ENCODE measurements around the gene NAA80.
"Not testable (repeated sequence)": the region's sequence is repeated elsewhere in the genome, so short reads cannot be mapped to it uniquely, and the experiment has no call there.

The NAA80 gene

GRCh38 chr3:50272911-50273688, 26.1 kb downstream of the NAA80 start:
- Histone ChIP-seq H3K27ac (no peak overlapping the region), H3K27me3 (peaks cover 67% of the 10 kb centered on the region), H3K9ac (no peak overlapping the region), H3K4me3 (peak overlapping the region; percentile 30; the same call in 1 of the 2 replicates), H4K20me1 (peaks cover 37% of the 10 kb centered on the region), H3K36me3 (no peaks in the 10 kb centered on the region), H3K4me1 (peaks cover 63% of the 10 kb centered on the region), H3K9me3 (no peaks in the 10 kb centered on the region), H3K4me2 (peak overlapping the region; percentile 66)
- TF ChIP-seq Cebpa-rat (IDR thresholded peaks at IDR 0.05): no peak

- peaks cover 35% of the 10 kb centered on the region for H4K20me1 ChIP-seq
- peak overlapping the region; percentile 66 for H3K4me2 ChIP-seq
- H3K9me3 ChIP-seq, H3K4me3 ChIP-seq, H3K9ac ChIP-seq, H3K27ac ChIP-seq, H3K36me3 ChIP-seq: not testable (repeated sequence)
- peaks cover 67% of the 10 kb centered on the region for H3K27me3 ChIP-seq
- peaks cover 67% of the 10 kb centered on the region for H3K4me1 ChIP-seq
These were observed 26.7 kb downstream of the NAA80 start for GRCh38 chr3:50272538-50272910.

- Histone ChIP-seq H3K9ac (0 out of 2 replicates have a peak overlapping the region, but pooled peaks have one; percentile 19), H3K27ac (no peak overlapping the region), H3K4me3 (no peak overlapping the region), H3K4me1 (peaks cover 69% of the 10 kb centered on the region), H4K20me1 (peaks cover 24% of the 10 kb centered on the region), H3K27me3 (peaks cover 67% of the 10 kb centered on the region), H3K4me2 (no peak overlapping the region), H3K36me3 (no peaks in the 10 kb centered on the region), H3K9me3 (no peaks in the 10 kb centered on the region)
- no peak for TF ChIP-seq Cebpa-rat (IDR thresholded peaks at IDR 0.05)
These were observed 27.8 kb downstream of the NAA80 start for GRCh38 chr3:50271314-50271936.

GRCh38 chr3:50270422-50271224, 28.6 kb downstream of the NAA80 start:
- Histone ChIP-seq H3K36me3 (no peaks in the 10 kb centered on the region), H3K4me2 (peak overlapping the region; percentile 9; the same call in 1 of the 2 replicates), H3K27me3 (peaks cover 65% of the 10 kb centered on the region), H3K4me1 (peaks cover 62% of the 10 kb centered on the region), H4K20me1 (peaks cover 18% of the 10 kb centered on the region), H3K9me3 (no peaks in the 10 kb centered on the region), H3K27ac (no peak overlapping the region), H3K9ac (peak overlapping the region; percentile 19; the same call in 1 of the 2 replicates), H3K4me3 (no peak overlapping the region)
- TF ChIP-seq Cebpa-rat (IDR thresholded peaks at IDR 0.05): no peak

GRCh38 chr3:50269977-50270413, 29.2 kb downstream of the NAA80 start:
- H3K36me3 ChIP-seq: no peaks in the 10 kb centered on the region
- peaks cover 12% of the 10 kb centered on the region for H4K20me1 ChIP-seq
- H3K4me3 ChIP-seq: no peak overlapping the region
- H3K9ac ChIP-seq: no peak overlapping the region
- H3K27me3 ChIP-seq: peaks cover 59% of the 10 kb centered on the region
- no peaks in the 10 kb centered on the region for H3K9me3 ChIP-seq
- no peak for TF ChIP-seq Cebpa-rat (IDR thresholded peaks at IDR 0.05)
- H3K4me2 ChIP-seq: no peak overlapping the region
- no peak overlapping the region for H3K27ac ChIP-seq
- H3K4me1 ChIP-seq: peaks cover 62% of the 10 kb centered on the region

GRCh38 chr3:50269460-50269859, 29.7 kb downstream of the NAA80 start:
- Histone ChIP-seq H4K20me1 (peaks cover 11% of the 10 kb centered on the region), H3K27ac (no peak overlapping the region), H3K4me1 (peaks cover 64% of the 10 kb centered on the region), H3K27me3 (peaks cover 53% of the 10 kb centered on the region), H3K4me3 (no peak overlapping the region), H3K4me2 (peak overlapping the region; percentile 50), H3K9me3 (no peaks in the 10 kb centered on the region), H3K9ac (peak overlapping the region; percentile 32; the same call in 1 of the 2 replicates), H3K36me3 (no peaks in the 10 kb centered on the region)
- no peak for TF ChIP-seq Cebpa-rat (IDR thresholded peaks at IDR 0.05)

- Histone ChIP-seq H3K4me1 (peaks cover 70% of the 10 kb centered on the region), H3K4me2 (peak within 1 kb of the TSS; percentile 54)
- no peak for TF ChIP-seq Cebpa-rat (IDR thresholded peaks at IDR 0.05)
These were observed 30.3 kb downstream of the NAA80 start, which contains the start of gene SEMA3B for GRCh38 chr3:50268703-50269451. SEMA3B (plus strand) TSS chr3:50269147; CDS start chr3:50269241, 94 bp downstream.

GRCh38 chr3:50268276-50268675, 30.9 kb downstream of the NAA80 start:
- Histone ChIP-seq H3K36me3 (no peaks in the 10 kb centered on the region), H3K27ac (no peak overlapping the region), H3K9me3 (no peaks in the 10 kb centered on the region), H3K27me3 (peaks cover 41% of the 10 kb centered on the region), H3K4me2 (peak overlapping the region; percentile 54), H3K4me1 (peaks cover 69% of the 10 kb centered on the region), H3K9ac (no peak overlapping the region), H4K20me1 (peaks cover 2% of the 10 kb centered on the region), H3K4me3 (no peak overlapping the region)
- no peak for TF ChIP-seq Cebpa-rat (IDR thresholded peaks at IDR 0.05)

More at GRCh38 chr3:50268703-50269451, 30.3 kb downstream of the NAA80 start, which contains the start of gene SEMA3B:
- H3K9me3 ChIP-seq: no peaks in the 10 kb centered on the region
- H4K20me1 ChIP-seq: peaks cover 8% of the 10 kb centered on the region
- peak within 1 kb of the TSS; percentile 32; the same call in 1 of the 2 replicates for H3K9ac ChIP-seq
- peaks cover 47% of the 10 kb centered on the region for H3K27me3 ChIP-seq
- H3K27ac ChIP-seq: no peak within 1 kb of the TSS
- no peak within 1 kb of the TSS for H3K4me3 ChIP-seq
- no peaks in the 10 kb centered on the region for H3K36me3 ChIP-seq

Measured in BLaER1 (cell line).